Ovary (tissue), 9 donors: ENCODE results near the gene CHMP6. TPM values are rescaled to one million over a fixed set of nuclear protein-coding genes. Genes with fewer than 3 reads are reported as not detected.

Experiments
- DNase-seq, 5 donors: peaks; one replicate each; pipeline ENCODE4 v3.0.0-alpha.2; 2019 to 2020
- H3K27ac ChIP-seq, 2 donors: fragments of 200-600 bp; one replicate each; pipeline versions ENCODE4 v1.5.1 to v1.8.0; 2019 to 2022
- H3K27me3 ChIP-seq: fragments of 200-600 bp; one replicate; pipeline ENCODE4 v1.8.0; 2022
- H3K36me3 ChIP-seq: fragments of 200-600 bp; sonication (generic); one replicate; pipeline ENCODE4 v1.5.1; 2019
- H3K4me1 ChIP-seq: one replicate; pipeline ENCODE4 v1.8.1; 2013; ENCODE audit warnings: mild to moderate bottlenecking, moderate library complexity; ENCODE audit not compliant: insufficient read depth
- H3K4me3 ChIP-seq: fragments of 200-600 bp; sonication (generic); one replicate; pipeline ENCODE4 v1.5.1; 2017
- H3K9me3 ChIP-seq, 2 donors: fragments of 200-600 bp in 1 of 2; sonication (generic) in 1 of 2; one replicate each; pipeline versions ENCODE4 v1.5.1 to v1.8.1; 2013 to 2019; ENCODE audit warnings: mild to moderate bottlenecking in 1 of 2, moderate library complexity in 1 of 2
- CTCF ChIP-seq, 3 donors: fragments of 450-650 bp in 2 of 3; fragments of 200-600 bp in 1 of 3; IDR thresholded peaks; one replicate each; pipeline versions ENCODE4 v1.5.1 to v1.8.0; 2016 to 2022; ENCODE audit warnings: antibody characterized with exemption in 3 of 3, mild to moderate bottlenecking in 1 of 3
- EP300 ChIP-seq: sonication (generic); formaldehyde crosslinking; IDR thresholded peaks from one replicate; pipeline ENCODE4 v1.6.1; 2017; ENCODE audit warnings: antibody characterized with exemption
- POLR2A ChIP-seq: fragments of 450-650 bp; IDR thresholded peaks from one replicate; pipeline ENCODE4 v1.6.1; 2017; ENCODE audit warnings: antibody characterized with exemption, mild to moderate bottlenecking, moderate library complexity
- WGBS, 3 donors: extraction: QIAGEN DNeasy Blood & Tissue Kit in 1 of 3; methylation state at CpG; one replicate each; pipeline versions ENCODE4 v1.1.5 to v1.1.7; 2013 to 2017; 5-methylcytosine and 5-hydroxymethylcytosine counted together
- intact Hi-C, 4 donors: fragments of 100-400 bp; cut with DNase I; formaldehyde crosslinking; loops; one replicate each; pipeline versions ENCODE4 v1.11.0 to v1.15.1; 2022 to 2023
- polyA plus RNA-seq, 2 donors: library from polyadenylated mRNA; stranded (reverse); fragments of 200-250 nt in 1 of 2; fragments of 350-450 nt in 1 of 2; fragmentation: Illumina TruSeq in 1 of 2; extraction: RNeasy Lipid Tissue Mini Kit (QIAGEN cat#74804) in 1 of 2; gene quantifications; one replicate each; pipeline ENCODE4 v1.2.3, GENCODE V29; 2013 to 2014
- total RNA-seq, 7 donors: library from RNA; depleted of rRNA in 2 of 7; stranded (reverse); fragments of >200 nt in 2 of 7; fragmentation: NEBNext Ultra II Directional in 3 of 7; extraction: Animal tissue kit (Norgen Biotek cat#: 25700) in 3 of 7; gene quantifications; one replicate each; pipeline versions ENCODE4 v1.1.0 to v1.2.4, GENCODE V29; 2016 to 2023
- donor health status: DM: no; HTN: no; CAD: no; lungs with moderate emphysema.
- donor health status: DM: no; HTN: no; CAD: no.
- donor health status: Bipolar disorder and iron deficiency.
- donor health status: DM: yes; HTN: yes; CAD: no.
- donor health status: DM: no; HTN: no; CAD: no.
- donor health status: DM: yes; HTN: yes; CAD: no.

CHMP6 gene
- total and polyA plus RNA-seq, 9 donors: 18.5 to 29.7 (median 26.5) TPM

GRCh38 chr17:81002013-81002384, 10.4 kb downstream of the CHMP6 start:
- TF ChIP-seq EP300 (no peak), POLR2A (no peak), CTCF (IDR thresholded peaks at IDR 0.05) (no peak)
- WGBS, 3 donors: 59 to 68% (median 66%) methylated on average over 10 of the region's 10 CpGs

GRCh38 chr17:81002409-81003361, 11.0 kb downstream of the CHMP6 start:
- no peaks in the 10 kb centered on the region for H3K9me3 ChIP-seq
- WGBS, 3 donors: 34 to 37% (median 35%) methylated on average over 21 of the region's 21 CpGs
- no peak overlapping the region for H3K4me3 ChIP-seq
- intact Hi-C loops: no loop called here
- no peaks in the 10 kb centered on the region for H3K36me3 ChIP-seq
- H3K4me1 ChIP-seq: peaks cover 8% of the 10 kb centered on the region
- TF ChIP-seq EP300 (no peak), POLR2A (no peak), CTCF (IDR thresholded peaks at IDR 0.05) (no peak)
- H3K27me3 ChIP-seq: no peaks in the 10 kb centered on the region
- DNase-seq: peak; percentile 62 to 78 (median 74)
- no peak overlapping the region for H3K27ac ChIP-seq

More at GRCh38 chr17:81002013-81002384, 10.4 kb downstream of the CHMP6 start:
- Histone ChIP-seq H3K4me3 (no peak overlapping the region), H3K9me3 (no peaks in the 10 kb centered on the region), H3K4me1 (peaks cover 8% of the 10 kb centered on the region), H3K27me3 (no peaks in the 10 kb centered on the region), H3K36me3 (no peaks in the 10 kb centered on the region), H3K27ac (no peak overlapping the region)
- intact Hi-C loops: no loop called here
- peak in 1 of 5 donors; percentile 16 for DNase-seq

GRCh38 chr17:81003711-81004475, 12.3 kb downstream of the CHMP6 start:
- H3K27ac ChIP-seq: no peak overlapping the region
- TF ChIP-seq CTCF (IDR thresholded peaks at IDR 0.05): no peak
- no peak for TF ChIP-seq POLR2A
- no peak for TF ChIP-seq EP300
- intact Hi-C loops: no loop called here
- H3K36me3 ChIP-seq: no peaks in the 10 kb centered on the region
- H3K9me3 ChIP-seq: no peaks in the 10 kb centered on the region
- DNase-seq: peak in 1 of 5 donors; percentile 41
- H3K4me3 ChIP-seq: peak overlapping the region; percentile 24
- peaks cover 8% of the 10 kb centered on the region for H3K4me1 ChIP-seq
- 2 to 5% (median 2%) methylated on average over 28 to 72 of the region's 72 CpGs for WGBS, 3 donors
- no peaks in the 10 kb centered on the region for H3K27me3 ChIP-seq

DNA sequence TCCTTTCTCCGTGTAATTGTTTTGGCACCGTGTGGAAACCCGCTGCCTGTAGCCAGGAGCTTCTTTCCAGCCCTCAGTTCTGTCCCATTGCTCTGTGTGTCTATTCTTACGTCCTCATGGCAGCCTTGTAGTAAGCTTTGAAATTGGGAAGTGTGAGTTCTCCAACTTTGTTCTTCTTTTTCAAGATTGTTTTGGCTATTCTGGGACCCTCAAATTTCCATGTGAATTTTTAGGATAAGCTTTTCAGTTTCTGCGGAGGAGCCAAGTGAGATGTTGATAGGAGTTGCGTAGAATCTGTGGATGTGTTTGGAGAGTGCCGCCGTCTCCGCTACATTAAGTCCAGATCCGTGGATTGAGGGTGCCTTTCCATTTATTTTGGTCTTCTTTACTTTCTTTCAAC, 15.2 kb downstream of the CHMP6 start:
- TF ChIP-seq EP300: no peak
- no peak for TF ChIP-seq CTCF (IDR thresholded peaks at IDR 0.05)
- no peak for TF ChIP-seq POLR2A
- DNase-seq: no peak
- no peak overlapping the region for H3K27ac ChIP-seq
- intact Hi-C loops: no loop called here
- no peaks in the 10 kb centered on the region for H3K27me3 ChIP-seq
- H3K36me3 ChIP-seq: no peaks in the 10 kb centered on the region
- peaks cover 8% of the 10 kb centered on the region for H3K4me1 ChIP-seq
- WGBS, 3 donors: 65 to 77% (median 72%) methylated on average over 10 of the region's 10 CpGs
- no peak overlapping the region for H3K4me3 ChIP-seq
- no peaks in the 10 kb centered on the region for H3K9me3 ChIP-seq
